WTC11 (cell line): ENCODE data around the gene RNF17. TPM values are rescaled to one million over a fixed set of nuclear protein-coding genes. Genes with fewer than 3 reads are reported as not detected.

Source experiments
- ATAC-seq: fragments of 200-7000 bp; cut with Tn5 transposase; 2 replicates; pipeline ENCODE4 v1.10.0; 2021; ENCODE audit warnings: mild to moderate bottlenecking, moderate library complexity
- CTCF ChIA-PET: fragments of 300-600 bp; sonication (Branson Sonifier 250); formaldehyde crosslinking; loops from one replicate; lab custom pipeline; 2021; ENCODE audit warnings: antibody characterized with exemption; lab: Charles Lee
- POLR2A ChIA-PET: fragments of 350-600 bp; sonication (Branson Sonifier 250); formaldehyde crosslinking; loops from one replicate; lab custom pipeline; 2021; ENCODE audit warnings: antibody characterized with exemption; lab: Charles Lee
- DNase-seq: peaks from one replicate; pipeline ENCODE4 v3.0.0; 2021; ENCODE audit warnings: low spot score
- H3K27ac Mint-ChIP-seq: 2 replicates; pipeline ENCODE4 v1.8.0; 2021; ENCODE audit warnings: mixed read lengths
- H3K27me3 Mint-ChIP-seq: 2 replicates; pipeline ENCODE4 v1.8.0; 2021; ENCODE audit warnings: low read depth, mild to moderate bottlenecking, moderate library complexity, mixed read lengths
- H3K36me3 Mint-ChIP-seq: 2 replicates; pipeline ENCODE4 v1.8.0; 2021; ENCODE audit warnings: mixed read lengths
- H3K4me1 Mint-ChIP-seq: 2 replicates; pipeline ENCODE4 v1.8.0; 2022; ENCODE audit warnings: mixed read lengths
- H3K4me3 Mint-ChIP-seq: 2 replicates; pipeline ENCODE4 v1.8.0; 2021; ENCODE audit warnings: mild to moderate bottlenecking, moderate library complexity, mixed read lengths
- H3K9me3 Mint-ChIP-seq: 2 replicates; pipeline ENCODE4 v1.8.0; 2021; ENCODE audit warnings: mixed read lengths
- GRHL2 ChIP-seq: fragments of 250-450 bp; sonication (Bioruptor Pico); IDR thresholded peaks from 2 replicates; pipeline ENCODE4 v1.8.0; 2022; ENCODE audit warnings: mild to moderate bottlenecking, moderate library complexity; ENCODE audit not compliant: insufficient replicate concordance, severe bottlenecking
- HMGA2 ChIP-seq: fragments of 250-450 bp; sonication (Bioruptor Pico); IDR thresholded peaks from 2 replicates; pipeline ENCODE4 v1.4.0; 2021; ENCODE audit warnings: mild to moderate bottlenecking, moderate library complexity
- IRF2 ChIP-seq: sonication (generic); formaldehyde crosslinking; IDR thresholded peaks from 2 replicates; pipeline ENCODE4 v1.8.0; 2022; ENCODE audit warnings: low read depth, missing genetic modification reagents, borderline replicate concordance
- JUN ChIP-seq: sonication (generic); formaldehyde crosslinking; IDR thresholded peaks from 2 replicates; pipeline ENCODE4 v1.8.0; 2023; ENCODE audit warnings: mild to moderate bottlenecking, missing genetic modification reagents
- KAT7 ChIP-seq: sonication (generic); formaldehyde crosslinking; IDR thresholded peaks from 2 replicates; pipeline ENCODE4 v1.8.1; 2023; ENCODE audit warnings: missing genetic modification reagents, mild to moderate bottlenecking, borderline replicate concordance
- NFATC4 ChIP-seq: fragments of 250-450 bp; sonication (Bioruptor Pico); IDR thresholded peaks from 2 replicates; pipeline ENCODE4 v1.9.0; 2021; ENCODE audit warnings: mild to moderate bottlenecking
- NFE2L1 ChIP-seq: sonication (generic); formaldehyde crosslinking; IDR thresholded peaks from 2 replicates; pipeline ENCODE4 v1.8.1; 2023; ENCODE audit warnings: missing genetic modification reagents
- NR1H2 ChIP-seq: sonication (generic); formaldehyde crosslinking; IDR thresholded peaks from 2 replicates; pipeline ENCODE4 v1.9.0; 2021; ENCODE audit warnings: mild to moderate bottlenecking, moderate library complexity, missing genetic modification reagents
- NR2C2 ChIP-seq: sonication (generic); formaldehyde crosslinking; IDR thresholded peaks from 2 replicates; pipeline ENCODE4 v1.8.0; 2022; ENCODE audit warnings: mild to moderate bottlenecking, missing genetic modification reagents
- OVOL2 ChIP-seq: fragments of 250-450 bp; sonication (Bioruptor Pico); IDR thresholded peaks from 2 replicates; pipeline ENCODE4 v1.9.0; 2021; ENCODE audit warnings: mild to moderate bottlenecking, borderline replicate concordance
- TP53 ChIP-seq: sonication (generic); formaldehyde crosslinking; IDR thresholded peaks from 2 replicates; pipeline ENCODE4 v1.8.1; 2023; ENCODE audit warnings: mild to moderate bottlenecking, missing genetic modification reagents
- ZBTB21 ChIP-seq: sonication (generic); formaldehyde crosslinking; IDR thresholded peaks from 2 replicates; pipeline ENCODE4 v1.8.1; 2023; ENCODE audit warnings: mild to moderate bottlenecking, missing genetic modification reagents, borderline replicate concordance
- ZNF219 ChIP-seq: sonication (generic); formaldehyde crosslinking; IDR thresholded peaks from 2 replicates; pipeline ENCODE4 v1.8.0; 2023; ENCODE audit warnings: missing genetic modification reagents, mild to moderate bottlenecking, borderline replicate concordance
- ZNF263 ChIP-seq: sonication (generic); formaldehyde crosslinking; IDR thresholded peaks from 2 replicates; pipeline ENCODE4 v1.8.1; 2022; ENCODE audit warnings: low read depth, mild to moderate bottlenecking, moderate library complexity, missing genetic modification reagents
- total RNA-seq: library from RNA; stranded (reverse); gene quantifications from 3 replicates; pipeline ENCODE4 v1.2.3, GENCODE V29; 2021
- TF ChIP-seq, protein P1 (sequence below): fragments of 250-450 bp; sonication (Bioruptor Pico); IDR thresholded peaks from 2 replicates; pipeline ENCODE4 v1.9.0; 2021; ENCODE audit warnings: mild to moderate bottlenecking
- TF ChIP-seq, protein P2 (sequence below): sonication (generic); formaldehyde crosslinking; IDR thresholded peaks from 2 replicates; pipeline ENCODE4 v1.8.1; 2023; ENCODE audit warnings: mild to moderate bottlenecking, missing genetic modification reagents, moderate library complexity
- TF ChIP-seq, protein P3 (sequence below): sonication (generic); formaldehyde crosslinking; IDR thresholded peaks from 2 replicates; pipeline ENCODE4 v1.8.1; 2023; ENCODE audit warnings: mild to moderate bottlenecking, missing genetic modification reagents, borderline replicate concordance
- TF ChIP-seq, protein P4 (sequence below): sonication (generic); formaldehyde crosslinking; IDR thresholded peaks from 2 replicates; pipeline ENCODE4 v1.8.0; 2023; ENCODE audit warnings: mild to moderate bottlenecking, missing genetic modification reagents
- TF ChIP-seq, protein P5 (sequence below): fragments of 250-450 bp; sonication (Bioruptor Pico); IDR thresholded peaks from 2 replicates; pipeline ENCODE4 v1.9.0; 2021; ENCODE audit warnings: moderate library complexity, mild to moderate bottlenecking, inconsistent platforms, borderline replicate concordance
- TF ChIP-seq, protein P6 (sequence below): sonication (generic); formaldehyde crosslinking; IDR thresholded peaks from 2 replicates; pipeline ENCODE4 v1.8.1; 2023; ENCODE audit warnings: mild to moderate bottlenecking, missing genetic modification reagents
- TF ChIP-seq, protein P7 (sequence below): sonication (generic); formaldehyde crosslinking; IDR thresholded peaks from 2 replicates; pipeline ENCODE4 v1.8.1; 2022; ENCODE audit warnings: missing genetic modification reagents, borderline replicate concordance
- TF ChIP-seq, protein P8 (sequence below): sonication (generic); formaldehyde crosslinking; conservative IDR thresholded peaks from 2 replicates; pipeline ENCODE4 v1.8.1; 2022; ENCODE audit warnings: mild to moderate bottlenecking, missing genetic modification reagents
- TF ChIP-seq, protein P9 (sequence below): sonication (generic); formaldehyde crosslinking; IDR thresholded peaks from 2 replicates; pipeline ENCODE4 v1.8.1; 2022; ENCODE audit warnings: low read depth, missing genetic modification reagents, borderline replicate concordance

The RNF17 gene
- total RNA-seq, 1 experiment from 2014 or later, result not detected

DNA sequence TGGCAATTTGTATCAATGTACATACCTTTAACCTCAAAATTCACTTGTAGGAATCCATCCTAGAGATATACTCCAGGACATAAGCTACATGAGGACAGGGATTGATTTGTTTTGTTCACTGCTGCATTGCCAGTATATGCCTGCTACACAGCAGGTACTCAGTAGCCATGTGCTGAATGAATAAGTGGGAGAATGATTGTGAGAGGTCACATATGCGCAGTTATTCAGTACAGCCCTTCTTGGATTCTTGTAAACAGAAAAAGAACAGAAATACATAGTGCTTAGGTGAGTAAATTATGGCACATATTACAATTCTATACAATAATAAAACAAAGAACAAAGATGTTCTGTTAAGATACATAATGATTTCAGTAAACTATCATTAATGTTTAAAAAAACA is 133.3 kb downstream of the RNF17 start (continued):
- TF ChIP-seq ZBTB21 (no peak), NFE2L1 (CRISPR knock-in tag) (no peak), GRHL2 (CRISPR knock-in tag) (no peak), HMGA2 (CRISPR knock-in tag) (no peak), NFATC4 (CRISPR knock-in tag) (no peak)
- TF ChIP-seq, all 79 proteins: peak for 0

DNA sequence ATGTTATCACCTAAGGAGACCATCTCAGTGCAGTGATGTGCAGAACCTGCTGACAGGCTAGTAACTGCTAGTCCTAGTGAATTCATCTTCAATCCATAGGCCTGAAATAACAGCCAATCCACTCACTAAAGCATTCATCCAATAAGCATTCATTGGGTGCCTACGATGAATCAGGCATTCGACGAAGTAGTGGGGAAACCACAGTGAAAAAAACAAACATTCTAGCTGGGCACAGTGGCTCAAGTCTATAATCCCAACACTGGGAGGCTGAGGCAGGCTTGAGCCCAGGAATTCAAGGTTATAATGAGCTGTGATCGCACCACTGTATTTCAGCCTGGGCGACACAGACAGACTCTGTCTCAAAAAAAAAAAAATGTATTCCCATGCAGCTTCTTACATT is 135.6 kb downstream of the RNF17 start:
- Mint-ChIP-seq H3K27ac (peak overlapping the region; percentile 91; the same call in 1 of the 2 replicates), H3K4me1 (no peaks in the 10 kb centered on the region), H3K9me3 (no peaks in the 10 kb centered on the region), H3K4me3 (no peak overlapping the region), H3K36me3 (peaks cover 38% of the 10 kb centered on the region), H3K27me3 (no peaks in the 10 kb centered on the region)
- ChIA-PET POLR2A (interaction anchor here (0.7 kb wide), 1 partner anchor 52 kb away, joined by 4 read pairs; no protein-coding TSS in a partner anchor), CTCF (interaction anchor here (1.0 kb wide), 1 partner anchor 96 kb away, joined by 3 read pairs; no protein-coding TSS in a partner anchor)
- no peak for DNase-seq
- no peak for ATAC-seq
- TF ChIP-seq, protein P1, sequence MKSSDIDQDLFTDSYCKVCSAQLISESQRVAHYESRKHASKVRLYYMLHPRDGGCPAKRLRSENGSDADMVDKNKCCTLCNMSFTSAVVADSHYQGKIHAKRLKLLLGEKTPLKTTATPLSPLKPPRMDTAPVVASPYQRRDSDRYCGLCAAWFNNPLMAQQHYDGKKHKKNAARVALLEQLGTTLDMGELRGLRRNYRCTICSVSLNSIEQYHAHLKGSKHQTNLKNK (CRISPR knock-in tag), result no peak
- TF ChIP-seq, protein P2, sequence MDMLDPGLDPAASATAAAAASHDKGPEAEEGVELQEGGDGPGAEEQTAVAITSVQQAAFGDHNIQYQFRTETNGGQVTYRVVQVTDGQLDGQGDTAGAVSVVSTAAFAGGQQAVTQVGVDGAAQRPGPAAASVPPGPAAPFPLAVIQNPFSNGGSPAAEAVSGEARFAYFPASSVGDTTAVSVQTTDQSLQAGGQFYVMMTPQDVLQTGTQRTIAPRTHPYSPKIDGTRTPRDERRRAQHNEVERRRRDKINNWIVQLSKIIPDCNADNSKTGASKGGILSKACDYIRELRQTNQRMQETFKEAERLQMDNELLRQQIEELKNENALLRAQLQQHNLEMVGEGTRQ (CRISPR knock-in tag), result no peak
- TF ChIP-seq NR1H2 (CRISPR knock-in tag), result no peak
- no peak for TF ChIP-seq IRF2 (CRISPR knock-in tag)
- no peak for TF ChIP-seq ZNF263 (CRISPR knock-in tag)
- TF ChIP-seq, protein P3, sequence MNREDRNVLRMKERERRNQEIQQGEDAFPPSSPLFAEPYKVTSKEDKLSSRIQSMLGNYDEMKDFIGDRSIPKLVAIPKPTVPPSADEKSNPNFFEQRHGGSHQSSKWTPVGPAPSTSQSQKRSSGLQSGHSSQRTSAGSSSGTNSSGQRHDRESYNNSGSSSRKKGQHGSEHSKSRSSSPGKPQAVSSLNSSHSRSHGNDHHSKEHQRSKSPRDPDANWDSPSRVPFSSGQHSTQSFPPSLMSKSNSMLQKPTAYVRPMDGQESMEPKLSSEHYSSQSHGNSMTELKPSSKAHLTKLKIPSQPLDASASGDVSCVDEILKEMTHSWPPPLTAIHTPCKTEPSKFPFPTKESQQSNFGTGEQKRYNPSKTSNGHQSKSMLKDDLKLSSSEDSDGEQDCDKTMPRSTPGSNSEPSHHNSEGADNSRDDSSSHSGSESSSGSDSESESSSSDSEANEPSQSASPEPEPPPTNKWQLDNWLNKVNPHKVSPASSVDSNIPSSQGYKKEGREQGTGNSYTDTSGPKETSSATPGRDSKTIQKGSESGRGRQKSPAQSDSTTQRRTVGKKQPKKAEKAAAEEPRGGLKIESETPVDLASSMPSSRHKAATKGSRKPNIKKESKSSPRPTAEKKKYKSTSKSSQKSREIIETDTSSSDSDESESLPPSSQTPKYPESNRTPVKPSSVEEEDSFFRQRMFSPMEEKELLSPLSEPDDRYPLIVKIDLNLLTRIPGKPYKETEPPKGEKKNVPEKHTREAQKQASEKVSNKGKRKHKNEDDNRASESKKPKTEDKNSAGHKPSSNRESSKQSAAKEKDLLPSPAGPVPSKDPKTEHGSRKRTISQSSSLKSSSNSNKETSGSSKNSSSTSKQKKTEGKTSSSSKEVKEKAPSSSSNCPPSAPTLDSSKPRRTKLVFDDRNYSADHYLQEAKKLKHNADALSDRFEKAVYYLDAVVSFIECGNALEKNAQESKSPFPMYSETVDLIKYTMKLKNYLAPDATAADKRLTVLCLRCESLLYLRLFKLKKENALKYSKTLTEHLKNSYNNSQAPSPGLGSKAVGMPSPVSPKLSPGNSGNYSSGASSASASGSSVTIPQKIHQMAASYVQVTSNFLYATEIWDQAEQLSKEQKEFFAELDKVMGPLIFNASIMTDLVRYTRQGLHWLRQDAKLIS, result no peak
- TF ChIP-seq, protein P4, sequence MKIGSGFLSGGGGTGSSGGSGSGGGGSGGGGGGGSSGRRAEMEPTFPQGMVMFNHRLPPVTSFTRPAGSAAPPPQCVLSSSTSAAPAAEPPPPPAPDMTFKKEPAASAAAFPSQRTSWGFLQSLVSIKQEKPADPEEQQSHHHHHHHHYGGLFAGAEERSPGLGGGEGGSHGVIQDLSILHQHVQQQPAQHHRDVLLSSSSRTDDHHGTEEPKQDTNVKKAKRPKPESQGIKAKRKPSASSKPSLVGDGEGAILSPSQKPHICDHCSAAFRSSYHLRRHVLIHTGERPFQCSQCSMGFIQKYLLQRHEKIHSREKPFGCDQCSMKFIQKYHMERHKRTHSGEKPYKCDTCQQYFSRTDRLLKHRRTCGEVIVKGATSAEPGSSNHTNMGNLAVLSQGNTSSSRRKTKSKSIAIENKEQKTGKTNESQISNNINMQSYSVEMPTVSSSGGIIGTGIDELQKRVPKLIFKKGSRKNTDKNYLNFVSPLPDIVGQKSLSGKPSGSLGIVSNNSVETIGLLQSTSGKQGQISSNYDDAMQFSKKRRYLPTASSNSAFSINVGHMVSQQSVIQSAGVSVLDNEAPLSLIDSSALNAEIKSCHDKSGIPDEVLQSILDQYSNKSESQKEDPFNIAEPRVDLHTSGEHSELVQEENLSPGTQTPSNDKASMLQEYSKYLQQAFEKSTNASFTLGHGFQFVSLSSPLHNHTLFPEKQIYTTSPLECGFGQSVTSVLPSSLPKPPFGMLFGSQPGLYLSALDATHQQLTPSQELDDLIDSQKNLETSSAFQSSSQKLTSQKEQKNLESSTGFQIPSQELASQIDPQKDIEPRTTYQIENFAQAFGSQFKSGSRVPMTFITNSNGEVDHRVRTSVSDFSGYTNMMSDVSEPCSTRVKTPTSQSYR (CRISPR knock-in tag), result no peak
- TF ChIP-seq OVOL2 (CRISPR knock-in tag), result no peak
- TF ChIP-seq NR2C2 (CRISPR knock-in tag), result no peak
- TF ChIP-seq, protein P5, sequence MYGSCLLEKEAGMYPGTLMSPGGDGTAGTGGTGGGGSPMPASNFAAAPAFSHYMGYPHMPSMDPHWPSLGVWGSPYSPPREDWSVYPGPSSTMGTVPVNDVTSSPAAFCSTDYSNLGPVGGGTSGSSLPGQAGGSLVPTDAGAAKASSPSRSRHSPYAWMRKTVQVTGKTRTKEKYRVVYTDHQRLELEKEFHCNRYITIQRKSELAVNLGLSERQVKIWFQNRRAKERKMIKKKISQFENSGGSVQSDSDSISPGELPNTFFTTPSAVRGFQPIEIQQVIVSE (CRISPR knock-in tag), result no peak
- TF ChIP-seq JUN (CRISPR knock-in tag), result no peak
- TF ChIP-seq TP53, result no peak
- TF ChIP-seq, protein P6, sequence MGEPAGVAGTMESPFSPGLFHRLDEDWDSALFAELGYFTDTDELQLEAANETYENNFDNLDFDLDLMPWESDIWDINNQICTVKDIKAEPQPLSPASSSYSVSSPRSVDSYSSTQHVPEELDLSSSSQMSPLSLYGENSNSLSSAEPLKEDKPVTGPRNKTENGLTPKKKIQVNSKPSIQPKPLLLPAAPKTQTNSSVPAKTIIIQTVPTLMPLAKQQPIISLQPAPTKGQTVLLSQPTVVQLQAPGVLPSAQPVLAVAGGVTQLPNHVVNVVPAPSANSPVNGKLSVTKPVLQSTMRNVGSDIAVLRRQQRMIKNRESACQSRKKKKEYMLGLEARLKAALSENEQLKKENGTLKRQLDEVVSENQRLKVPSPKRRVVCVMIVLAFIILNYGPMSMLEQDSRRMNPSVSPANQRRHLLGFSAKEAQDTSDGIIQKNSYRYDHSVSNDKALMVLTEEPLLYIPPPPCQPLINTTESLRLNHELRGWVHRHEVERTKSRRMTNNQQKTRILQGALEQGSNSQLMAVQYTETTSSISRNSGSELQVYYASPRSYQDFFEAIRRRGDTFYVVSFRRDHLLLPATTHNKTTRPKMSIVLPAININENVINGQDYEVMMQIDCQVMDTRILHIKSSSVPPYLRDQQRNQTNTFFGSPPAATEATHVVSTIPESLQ (CRISPR knock-in tag), result no peak
- TF ChIP-seq, protein P7, sequence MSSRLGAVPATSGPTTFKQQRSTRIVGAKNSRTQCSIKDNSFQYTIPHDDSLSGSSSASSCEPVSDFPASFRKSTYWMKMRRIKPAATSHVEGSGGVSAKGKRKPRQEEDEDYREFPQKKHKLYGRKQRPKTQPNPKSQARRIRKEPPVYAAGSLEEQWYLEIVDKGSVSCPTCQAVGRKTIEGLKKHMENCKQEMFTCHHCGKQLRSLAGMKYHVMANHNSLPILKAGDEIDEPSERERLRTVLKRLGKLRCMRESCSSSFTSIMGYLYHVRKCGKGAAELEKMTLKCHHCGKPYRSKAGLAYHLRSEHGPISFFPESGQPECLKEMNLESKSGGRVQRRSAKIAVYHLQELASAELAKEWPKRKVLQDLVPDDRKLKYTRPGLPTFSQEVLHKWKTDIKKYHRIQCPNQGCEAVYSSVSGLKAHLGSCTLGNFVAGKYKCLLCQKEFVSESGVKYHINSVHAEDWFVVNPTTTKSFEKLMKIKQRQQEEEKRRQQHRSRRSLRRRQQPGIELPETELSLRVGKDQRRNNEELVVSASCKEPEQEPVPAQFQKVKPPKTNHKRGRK (CRISPR knock-in tag), result no peak
- no peak for TF ChIP-seq KAT7 (CRISPR knock-in tag)
- TF ChIP-seq, protein P8, sequence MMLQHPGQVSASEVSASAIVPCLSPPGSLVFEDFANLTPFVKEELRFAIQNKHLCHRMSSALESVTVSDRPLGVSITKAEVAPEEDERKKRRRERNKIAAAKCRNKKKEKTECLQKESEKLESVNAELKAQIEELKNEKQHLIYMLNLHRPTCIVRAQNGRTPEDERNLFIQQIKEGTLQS, result no peak
- TF ChIP-seq, protein P9, sequence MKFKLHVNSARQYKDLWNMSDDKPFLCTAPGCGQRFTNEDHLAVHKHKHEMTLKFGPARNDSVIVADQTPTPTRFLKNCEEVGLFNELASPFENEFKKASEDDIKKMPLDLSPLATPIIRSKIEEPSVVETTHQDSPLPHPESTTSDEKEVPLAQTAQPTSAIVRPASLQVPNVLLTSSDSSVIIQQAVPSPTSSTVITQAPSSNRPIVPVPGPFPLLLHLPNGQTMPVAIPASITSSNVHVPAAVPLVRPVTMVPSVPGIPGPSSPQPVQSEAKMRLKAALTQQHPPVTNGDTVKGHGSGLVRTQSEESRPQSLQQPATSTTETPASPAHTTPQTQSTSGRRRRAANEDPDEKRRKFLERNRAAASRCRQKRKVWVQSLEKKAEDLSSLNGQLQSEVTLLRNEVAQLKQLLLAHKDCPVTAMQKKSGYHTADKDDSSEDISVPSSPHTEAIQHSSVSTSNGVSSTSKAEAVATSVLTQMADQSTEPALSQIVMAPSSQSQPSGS (CRISPR knock-in tag), result no peak
- TF ChIP-seq ZNF219 (CRISPR knock-in tag), result no peak
